GM23338 (cell line): ENCODE results near the gene RECQL. TPM values are rescaled to one million over a fixed set of nuclear protein-coding genes. Genes with fewer than 3 reads are reported as not detected.

Experiments used
- ATAC-seq: fragments of 200-7000 bp; cut with Tn5 transposase; 3 replicates; pipeline ENCODE4 v1.9.1; 2020
- DNase-seq: peaks from one replicate; pipeline ENCODE4 v3.0.0-alpha.2; 2015; ENCODE audit warnings: low spot score
- H2AFZ ChIP-seq: fragments of 200-600 bp; sonication (generic); 2 replicates; pipeline ENCODE4 v1.8.0; 2016; ENCODE audit warnings: antibody characterized with exemption, mild to moderate bottlenecking, moderate library complexity
- H3F3A ChIP-seq: fragments of 200-600 bp; sonication (generic); replicated peaks from 2 replicates; pipeline ENCODE4 v1.8.0; 2017; ENCODE audit warnings: antibody characterized with exemption, mixed run types, low read depth
- H3K27ac ChIP-seq: fragments of 200-600 bp; sonication (generic); 2 replicates; pipeline ENCODE4 v1.6.1; 2016; ENCODE audit warnings: low read depth
- H3K27me3 ChIP-seq: fragments of 200-600 bp; sonication (generic); 2 replicates; pipeline ENCODE4 v1.8.0; 2016; ENCODE audit warnings: mild to moderate bottlenecking, mixed run types, moderate library complexity; ENCODE audit not compliant: insufficient read depth
- H3K36me3 ChIP-seq: fragments of 200-600 bp; sonication (generic); 2 replicates; pipeline ENCODE4 v1.8.0; 2016; ENCODE audit warnings: mild to moderate bottlenecking; ENCODE audit not compliant: insufficient read depth
- H3K4me1 ChIP-seq: fragments of 200-600 bp; sonication (generic); 2 replicates; pipeline ENCODE4 v1.8.0; 2016; ENCODE audit warnings: mild to moderate bottlenecking, moderate library complexity; ENCODE audit not compliant: insufficient read depth
- H3K4me2 ChIP-seq: fragments of 200-600 bp; sonication (generic); 2 replicates; pipeline ENCODE4 v1.7.1; 2017; ENCODE audit warnings: mixed run types
- H3K4me3 ChIP-seq: fragments of 200-600 bp; sonication (generic); 2 replicates; pipeline ENCODE4 v1.6.1; 2016; ENCODE audit warnings: mixed run types
- H3K79me2 ChIP-seq: fragments of 200-600 bp; sonication (generic); replicated peaks from 2 replicates; pipeline ENCODE4 v1.8.0; 2017; ENCODE audit warnings: mild to moderate bottlenecking; ENCODE audit not compliant: insufficient read depth
- H3K9me2 ChIP-seq: fragments of 200-600 bp; sonication (generic); 2 replicates; pipeline ENCODE4 v1.8.0; 2017; ENCODE audit not compliant: insufficient read depth
- H4K20me1 ChIP-seq: fragments of 200-600 bp; sonication (generic); replicated peaks from 2 replicates; pipeline ENCODE4 v1.8.0; 2017; ENCODE audit warnings: mild to moderate bottlenecking; ENCODE audit not compliant: insufficient read depth
- H3K27ac Mint-ChIP-seq: 2 replicates; pipeline ENCODE4 v1.8.0; 2020; ENCODE audit warnings: inconsistent platforms, mild to moderate bottlenecking, moderate library complexity, mixed read lengths
- H3K27me3 Mint-ChIP-seq: 3 replicates; pipeline ENCODE4 v1.8.0; 2022; ENCODE audit warnings: low read depth, mild to moderate bottlenecking, moderate library complexity, mixed read lengths, inconsistent platforms; ENCODE audit not compliant: insufficient read depth, poor library complexity
- H3K36me3 Mint-ChIP-seq: 3 replicates; pipeline ENCODE4 v1.8.0; 2021; ENCODE audit warnings: low read depth, mild to moderate bottlenecking, inconsistent platforms, moderate library complexity, mixed read lengths
- H3K4me1 Mint-ChIP-seq: 3 replicates; pipeline ENCODE4 v1.8.0; 2020; ENCODE audit warnings: mild to moderate bottlenecking, inconsistent platforms, mixed read lengths
- H3K4me3 Mint-ChIP-seq: 3 replicates; pipeline ENCODE4 v1.8.0; 2021; ENCODE audit warnings: moderate library complexity, mild to moderate bottlenecking, inconsistent platforms, mixed read lengths
- H3K9me3 Mint-ChIP-seq: 3 replicates; pipeline ENCODE4 v1.8.0; 2020; ENCODE audit warnings: moderate library complexity, mild to moderate bottlenecking, inconsistent platforms, mixed read lengths
- CREB1 ChIP-seq: fragments of 250-450 bp; sonication (Bioruptor Pico); IDR thresholded peaks from 2 replicates; pipeline ENCODE4 v1.5.0; 2020; ENCODE audit warnings: low read depth, mild to moderate bottlenecking, moderate library complexity
- CTCF ChIP-seq, 2 experiments: fragments of 200-600 bp in 1 of 2; sonication (generic) in 1 of 2; conservative IDR thresholded peaks; 2 replicates each; pipeline versions ENCODE4 v1.5.1 to v1.6.1; 2016 to 2017; ENCODE audit warnings: antibody characterized with exemption in 2 of 2, low read depth in 2 of 2, mild to moderate bottlenecking in 2 of 2, moderate library complexity in 1 of 2
- EZH2 ChIP-seq: fragments of 200-600 bp; sonication (generic); IDR thresholded peaks from one replicate; pipeline ENCODE4 v1.8.0; 2017; ENCODE audit warnings: antibody characterized with exemption, mild to moderate bottlenecking, low read depth; ENCODE audit not compliant: unreplicated experiment
- EZH2phosphoT487 ChIP-seq: fragments of 200-600 bp; sonication (generic); IDR thresholded peaks from one replicate; pipeline ENCODE4 v1.8.1; 2018; ENCODE audit warnings: antibody characterized with exemption; ENCODE audit not compliant: unreplicated experiment
- JUNB ChIP-seq: IDR thresholded peaks from one replicate; pipeline ENCODE4 v1.6.1; 2016; ENCODE audit warnings: antibody characterized with exemption; ENCODE audit not compliant: unreplicated experiment
- NANOG ChIP-seq: IDR thresholded peaks from 2 replicates; pipeline ENCODE4 v1.6.1; 2016; ENCODE audit warnings: antibody characterized with exemption, borderline replicate concordance
- POLR2AphosphoS5 ChIP-seq: IDR thresholded peaks from 2 replicates; pipeline ENCODE4 v1.6.1; 2016; ENCODE audit warnings: antibody characterized with exemption, low read depth
- STAT1 ChIP-seq: IDR thresholded peaks from one replicate; pipeline ENCODE4 v1.6.1; 2016; ENCODE audit warnings: antibody characterized with exemption; ENCODE audit not compliant: unreplicated experiment
- ZNF114 ChIP-seq: fragments of 250-450 bp; sonication (Bioruptor Pico); IDR thresholded peaks from 2 replicates; pipeline ENCODE4 v1.5.0; 2020; ENCODE audit warnings: mild to moderate bottlenecking, moderate library complexity
- ZNF331 ChIP-seq: fragments of 250-450 bp; sonication (Bioruptor Pico); IDR thresholded peaks from 2 replicates; pipeline ENCODE4 v1.5.0; 2020; ENCODE audit warnings: low read depth, mild to moderate bottlenecking, moderate library complexity
- polyA plus RNA-seq: library from polyadenylated mRNA; unstranded; fragments of >200 nt; fragmentation: Nextera tagmentation; extraction: Ambion mirVana; gene quantifications from 2 replicates; pipeline ENCODE4 v1.2.1, GENCODE V29; 2016
- total RNA-seq: library from RNA; depleted of rRNA; stranded (reverse); fragments of >200 nt; shearing (Covaris generic); gene quantifications from 2 replicates; pipeline ENCODE4 v1.2.3, GENCODE V29; 2014
- TF ChIP-seq, protein P1 (sequence below): IDR thresholded peaks from 2 replicates; pipeline ENCODE4 v1.6.1; 2016; ENCODE audit warnings: antibody characterized with exemption
- TF ChIP-seq, protein P2 (sequence below): fragments of 250-450 bp; sonication (Bioruptor Pico); IDR thresholded peaks from 2 replicates; pipeline ENCODE4 v1.5.0; 2020; ENCODE audit warnings: mild to moderate bottlenecking, moderate library complexity

Gene RECQL
- total and polyA plus RNA-seq, 2 experiments from 2014 or later: 17.4 to 47.2 TPM

DNA sequence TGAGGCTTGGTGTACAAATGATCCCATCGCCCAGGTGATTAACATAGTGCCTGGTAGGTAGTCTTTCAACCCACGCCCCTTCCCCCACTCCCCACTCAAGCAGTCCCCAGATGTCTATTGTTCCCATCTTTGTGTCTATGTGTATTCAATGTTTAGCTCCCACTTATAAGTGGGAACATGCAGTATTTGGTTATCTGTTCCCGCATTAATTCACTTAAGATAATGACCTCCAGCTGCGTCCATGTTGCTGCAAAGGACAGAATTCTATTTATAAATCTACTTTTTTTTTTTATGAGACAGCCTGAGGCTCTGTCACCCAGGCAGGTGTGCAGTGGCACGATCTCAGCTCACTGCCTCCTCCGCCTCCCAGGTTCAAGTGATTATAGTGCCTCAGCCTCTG lies 40.3 kb upstream of the RECQL start (continued):
- no peak for TF ChIP-seq CTCF (conservative IDR thresholded peaks at IDR 0.05; ENCODE audit: low read depth in 2 of 2)
- TF ChIP-seq, protein P1, sequence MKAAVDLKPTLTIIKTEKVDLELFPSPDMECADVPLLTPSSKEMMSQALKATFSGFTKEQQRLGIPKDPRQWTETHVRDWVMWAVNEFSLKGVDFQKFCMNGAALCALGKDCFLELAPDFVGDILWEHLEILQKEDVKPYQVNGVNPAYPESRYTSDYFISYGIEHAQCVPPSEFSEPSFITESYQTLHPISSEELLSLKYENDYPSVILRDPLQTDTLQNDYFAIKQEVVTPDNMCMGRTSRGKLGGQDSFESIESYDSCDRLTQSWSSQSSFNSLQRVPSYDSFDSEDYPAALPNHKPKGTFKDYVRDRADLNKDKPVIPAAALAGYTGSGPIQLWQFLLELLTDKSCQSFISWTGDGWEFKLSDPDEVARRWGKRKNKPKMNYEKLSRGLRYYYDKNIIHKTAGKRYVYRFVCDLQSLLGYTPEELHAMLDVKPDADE: no peak

GRCh38 chr12:21539797-21540196 lies 38.4 kb upstream of the RECQL start:
- H3K27ac ChIP-seq: no peak overlapping the region
- Mint-ChIP-seq H3K27ac (no peak overlapping the region), H3K4me1 (no peaks in the 10 kb centered on the region; the same call in 2 of the 3 replicates), H3K27me3 (no peaks in the 10 kb centered on the region), H3K9me3 (no peaks in the 10 kb centered on the region), H3K36me3 (no peaks in the 10 kb centered on the region), H3K4me3 (no peak overlapping the region)
- no peak overlapping the region for H3K4me2 ChIP-seq
- no peak overlapping the region for H3K4me3 ChIP-seq
- no peak for TF ChIP-seq JUNB
- TF ChIP-seq STAT1: no peak
- TF ChIP-seq EZH2: no peak
- TF ChIP-seq CREB1: no peak
- TF ChIP-seq, protein P1: no peak
- no peak for TF ChIP-seq CTCF (conservative IDR thresholded peaks at IDR 0.05; ENCODE audit: low read depth in 2 of 2)
- TF ChIP-seq ZNF114 (CRISPR knock-in tag): no peak
- no peak for TF ChIP-seq POLR2AphosphoS5
- no peak for TF ChIP-seq EZH2phosphoT487
- TF ChIP-seq NANOG: no peak
- TF ChIP-seq, protein P2, sequence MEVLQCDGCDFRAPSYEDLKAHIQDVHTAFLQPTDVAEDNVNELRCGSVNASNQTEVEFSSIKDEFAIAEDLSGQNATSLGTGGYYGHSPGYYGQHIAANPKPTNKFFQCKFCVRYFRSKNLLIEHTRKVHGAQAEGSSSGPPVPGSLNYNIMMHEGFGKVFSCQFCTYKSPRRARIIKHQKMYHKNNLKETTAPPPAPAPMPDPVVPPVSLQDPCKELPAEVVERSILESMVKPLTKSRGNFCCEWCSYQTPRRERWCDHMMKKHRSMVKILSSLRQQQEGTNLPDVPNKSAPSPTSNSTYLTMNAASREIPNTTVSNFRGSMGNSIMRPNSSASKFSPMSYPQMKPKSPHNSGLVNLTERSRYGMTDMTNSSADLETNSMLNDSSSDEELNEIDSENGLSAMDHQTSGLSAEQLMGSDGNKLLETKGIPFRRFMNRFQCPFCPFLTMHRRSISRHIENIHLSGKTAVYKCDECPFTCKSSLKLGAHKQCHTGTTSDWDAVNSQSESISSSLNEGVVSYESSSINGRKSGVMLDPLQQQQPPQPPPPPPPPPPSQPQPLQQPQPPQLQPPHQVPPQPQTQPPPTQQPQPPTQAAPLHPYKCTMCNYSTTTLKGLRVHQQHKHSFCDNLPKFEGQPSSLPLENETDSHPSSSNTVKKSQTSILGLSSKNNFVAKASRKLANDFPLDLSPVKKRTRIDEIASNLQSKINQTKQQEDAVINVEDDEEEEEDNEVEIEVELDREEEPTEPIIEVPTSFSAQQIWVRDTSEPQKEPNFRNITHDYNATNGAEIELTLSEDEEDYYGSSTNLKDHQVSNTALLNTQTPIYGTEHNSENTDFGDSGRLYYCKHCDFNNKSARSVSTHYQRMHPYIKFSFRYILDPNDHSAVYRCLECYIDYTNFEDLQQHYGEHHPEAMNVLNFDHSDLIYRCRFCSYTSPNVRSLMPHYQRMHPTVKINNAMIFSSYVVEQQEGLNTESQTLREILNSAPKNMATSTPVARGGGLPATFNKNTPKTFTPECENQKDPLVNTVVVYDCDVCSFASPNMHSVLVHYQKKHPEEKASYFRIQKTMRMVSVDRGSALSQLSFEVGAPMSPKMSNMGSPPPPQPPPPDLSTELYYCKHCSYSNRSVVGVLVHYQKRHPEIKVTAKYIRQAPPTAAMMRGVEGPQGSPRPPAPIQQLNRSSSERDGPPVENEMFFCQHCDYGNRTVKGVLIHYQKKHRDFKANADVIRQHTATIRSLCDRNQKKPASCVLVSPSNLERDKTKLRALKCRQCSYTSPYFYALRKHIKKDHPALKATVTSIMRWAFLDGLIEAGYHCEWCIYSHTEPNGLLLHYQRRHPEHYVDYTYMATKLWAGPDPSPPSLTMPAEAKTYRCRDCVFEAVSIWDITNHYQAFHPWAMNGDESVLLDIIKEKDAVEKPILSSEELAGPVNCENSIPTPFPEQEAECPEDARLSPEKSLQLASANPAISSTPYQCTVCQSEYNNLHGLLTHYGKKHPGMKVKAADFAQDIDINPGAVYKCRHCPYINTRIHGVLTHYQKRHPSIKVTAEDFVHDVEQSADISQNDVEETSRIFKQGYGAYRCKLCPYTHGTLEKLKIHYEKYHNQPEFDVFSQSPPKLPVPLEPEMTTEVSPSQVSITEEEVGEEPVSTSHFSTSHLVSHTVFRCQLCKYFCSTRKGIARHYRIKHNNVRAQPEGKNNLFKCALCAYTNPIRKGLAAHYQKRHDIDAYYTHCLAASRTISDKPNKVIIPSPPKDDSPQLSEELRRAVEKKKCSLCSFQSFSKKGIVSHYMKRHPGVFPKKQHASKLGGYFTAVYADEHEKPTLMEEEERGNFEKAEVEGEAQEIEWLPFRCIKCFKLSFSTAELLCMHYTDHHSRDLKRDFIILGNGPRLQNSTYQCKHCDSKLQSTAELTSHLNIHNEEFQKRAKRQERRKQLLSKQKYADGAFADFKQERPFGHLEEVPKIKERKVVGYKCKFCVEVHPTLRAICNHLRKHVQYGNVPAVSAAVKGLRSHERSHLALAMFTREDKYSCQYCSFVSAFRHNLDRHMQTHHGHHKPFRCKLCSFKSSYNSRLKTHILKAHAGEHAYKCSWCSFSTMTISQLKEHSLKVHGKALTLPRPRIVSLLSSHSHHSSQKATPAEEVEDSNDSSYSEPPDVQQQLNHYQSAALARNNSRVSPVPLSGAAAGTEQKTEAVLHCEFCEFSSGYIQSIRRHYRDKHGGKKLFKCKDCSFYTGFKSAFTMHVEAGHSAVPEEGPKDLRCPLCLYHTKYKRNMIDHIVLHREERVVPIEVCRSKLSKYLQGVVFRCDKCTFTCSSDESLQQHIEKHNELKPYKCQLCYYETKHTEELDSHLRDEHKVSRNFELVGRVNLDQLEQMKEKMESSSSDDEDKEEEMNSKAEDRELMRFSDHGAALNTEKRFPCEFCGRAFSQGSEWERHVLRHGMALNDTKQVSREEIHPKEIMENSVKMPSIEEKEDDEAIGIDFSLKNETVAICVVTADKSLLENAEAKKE: no peak
- no peak for TF ChIP-seq ZNF331 (CRISPR knock-in tag)
- no peak overlapping the region for H2AFZ ChIP-seq
- H3F3A ChIP-seq: no peaks in the 10 kb centered on the region
- H4K20me1 ChIP-seq: no peaks in the 10 kb centered on the region
- no peaks in the 10 kb centered on the region for H3K79me2 ChIP-seq
- no peaks in the 10 kb centered on the region for H3K36me3 ChIP-seq
- DNase-seq (no peak), ATAC-seq (no peak)
- H3K27me3 ChIP-seq: no peaks in the 10 kb centered on the region
- H3K9me2 ChIP-seq: no peaks in the 10 kb centered on the region
- no peaks in the 10 kb centered on the region for H3K4me1 ChIP-seq
